Esophagus muscularis mucosa (tissue), 4 donors: Measurements from ENCODE around the gene SLCO1A2. TPM values are rescaled to one million over a fixed set of nuclear protein-coding genes. Genes with fewer than 3 reads are reported as not detected.

Experiments used
- DNase-seq: peaks from one replicate; pipeline ENCODE4 v3.0.0-alpha.2; 2017; ENCODE audit errors: extremely low spot score
- H3K27ac ChIP-seq, 4 donors: fragments of 200-600 bp; sonication (generic); replicated peaks in 1 of 4; 1 replicate in 3 of 4; 2 replicates in 1 of 4; pipeline ENCODE4 v1.5.1; 2016 to 2019; ENCODE audit warnings: mild to moderate bottlenecking in 1 of 4
- H3K27me3 ChIP-seq, 4 donors: fragments of 200-600 bp; sonication (generic); one replicate each; pipeline versions ENCODE4 v1.5.1 to v1.6.0; 2016 to 2019
- H3K36me3 ChIP-seq, 4 donors: fragments of 200-600 bp; sonication (generic); one replicate each; pipeline ENCODE4 v1.5.1; 2016 to 2019
- H3K4me1 ChIP-seq, 4 donors: fragments of 200-600 bp; sonication (generic); one replicate each; pipeline ENCODE4 v1.5.1; 2016 to 2019
- H3K4me3 ChIP-seq, 4 donors: fragments of 200-600 bp; sonication (generic); 1 replicate in 2 of 4; 2 replicates in 2 of 4; pipeline ENCODE4 v1.5.1; 2016 to 2019; ENCODE audit warnings: mild to moderate bottlenecking in 4 of 4, moderate library complexity in 1 of 4
- H3K9me3 ChIP-seq, 4 donors: fragments of 200-600 bp; sonication (generic); 1 replicate in 3 of 4; 2 replicates in 1 of 4; pipeline ENCODE4 v1.5.1; 2016 to 2019
- CTCF ChIP-seq, 3 experiments: fragments of 200-600 bp in 2 of 3; fragments of 450-650 bp in 1 of 3; sonication (generic) in 2 of 3; IDR thresholded peaks; one replicate each; pipeline ENCODE4 v1.5.1; 2017 to 2019; ENCODE audit warnings: antibody characterized with exemption in 3 of 3, mild to moderate bottlenecking in 2 of 3, moderate library complexity in 1 of 3
- EP300 ChIP-seq: sonication (generic); formaldehyde crosslinking; IDR thresholded peaks from one replicate; pipeline ENCODE4 v1.6.1; 2017; ENCODE audit warnings: antibody characterized with exemption
- POLR2A ChIP-seq: fragments of 450-650 bp; IDR thresholded peaks from one replicate; pipeline ENCODE4 v1.6.1; 2017; ENCODE audit warnings: antibody characterized with exemption, moderate library complexity, mild to moderate bottlenecking, low read depth
- POLR2AphosphoS5 ChIP-seq, 2 donors: sonication (generic); formaldehyde crosslinking; IDR thresholded peaks; one replicate each; pipeline ENCODE4 v1.6.1; 2017; ENCODE audit warnings: antibody characterized with exemption in 2 of 2
- WGBS: methylation state at CpG from one replicate; pipeline ENCODE4 v1.1.5; 2018; 5-methylcytosine and 5-hydroxymethylcytosine counted together
- intact Hi-C: fragments of 100-400 bp; cut with DNase I; formaldehyde crosslinking; loops from one replicate; pipeline ENCODE4 v1.15.1; 2023
- total RNA-seq, 4 donors: library from RNA; depleted of rRNA; stranded (reverse); fragments of >200 nt; gene quantifications; one replicate each; pipeline versions ENCODE4 v1.1.0 to v1.2.1, GENCODE V29; 2016

Gene SLCO1A2
- total RNA-seq, 4 donors from 2014 or later: 0.19 TPM; not detected in 3

GRCh38 chr12:21294176-21294575 lies 40.5 kb downstream of the SLCO1A2 start:
- intact Hi-C loops: loop anchor here (10.0 kb wide), 1 partner anchor 141 kb away; the partner anchor contains the start of gene PYROXD1
- TF ChIP-seq EP300 (no peak), CTCF (IDR thresholded peaks at IDR 0.05) (no peak), POLR2AphosphoS5 (IDR thresholded peaks at IDR 0.05) (no peak), POLR2A (no peak)

GRCh38 chr12:21292111-21292510 lies 42.6 kb downstream of the SLCO1A2 start:
- TF ChIP-seq EP300 (no peak), POLR2A (no peak), CTCF (IDR thresholded peaks at IDR 0.05) (no peak), POLR2AphosphoS5 (IDR thresholded peaks at IDR 0.05) (no peak)
- Histone ChIP-seq H3K36me3 (no peaks in the 10 kb centered on the region), H3K9me3 (no peaks in the 10 kb centered on the region), H3K27ac (no peak overlapping the region), H3K4me1 (no peaks in the 10 kb centered on the region), H3K27me3 (no peaks in the 10 kb centered on the region), H3K4me3 (no peak overlapping the region)
- no peak for DNase-seq
- 88% methylated on average over 2 of the region's 2 CpGs for WGBS
- intact Hi-C loops: loop anchor here (10.0 kb wide), 1 partner anchor 143 kb away; the partner anchor contains the start of gene PYROXD1

More at GRCh38 chr12:21294176-21294575, 40.5 kb downstream of the SLCO1A2 start:
- H3K27ac ChIP-seq: no peak overlapping the region
- no peak overlapping the region for H3K4me3 ChIP-seq
- DNase-seq: no peak
- no peaks in the 10 kb centered on the region for H3K36me3 ChIP-seq
- no peaks in the 10 kb centered on the region for H3K9me3 ChIP-seq
- WGBS: 80% methylated on average over 1 of the region's 1 CpG
- H3K27me3 ChIP-seq: no peaks in the 10 kb centered on the region
- H3K4me1 ChIP-seq: no peaks in the 10 kb centered on the region

GRCh38 chr12:21289698-21290097 lies 45.0 kb downstream of the SLCO1A2 start:
- DNase-seq: no peak
- no peaks in the 10 kb centered on the region for H3K4me1 ChIP-seq
- H3K36me3 ChIP-seq: no peaks in the 10 kb centered on the region
- H3K4me3 ChIP-seq: no peak overlapping the region
- no peak for TF ChIP-seq POLR2AphosphoS5 (IDR thresholded peaks at IDR 0.05)
- no peak for TF ChIP-seq CTCF (IDR thresholded peaks at IDR 0.05)
- no peak for TF ChIP-seq EP300
- no peak for TF ChIP-seq POLR2A
- intact Hi-C loops: loop anchor here (10.0 kb wide), 1 partner anchor 145 kb away; the partner anchor contains the start of gene PYROXD1
- no peaks in the 10 kb centered on the region for H3K27me3 ChIP-seq
- no peak overlapping the region for H3K27ac ChIP-seq
- H3K9me3 ChIP-seq: no peaks in the 10 kb centered on the region
- WGBS: 80% methylated on average over 4 of the region's 4 CpGs

GRCh38 chr12:21276826-21277225 lies 57.9 kb downstream of the SLCO1A2 start:
- H3K27me3 ChIP-seq: peaks cover 0 to 4% (median 0%) of the 10 kb centered on the region in 4 donors
- no peak for DNase-seq
- WGBS: 80% methylated on average over 1 of the region's 2 CpGs
- no peak for TF ChIP-seq EP300
- no peak for TF ChIP-seq POLR2AphosphoS5 (IDR thresholded peaks at IDR 0.05)
- no peak for TF ChIP-seq CTCF (IDR thresholded peaks at IDR 0.05)
- no peak for TF ChIP-seq POLR2A
- H3K4me1 ChIP-seq: no peaks in the 10 kb centered on the region
- no peak overlapping the region for H3K4me3 ChIP-seq
- intact Hi-C loops: no loop called here
- H3K36me3 ChIP-seq: no peaks in the 10 kb centered on the region
- no peaks in the 10 kb centered on the region for H3K9me3 ChIP-seq
- no peak overlapping the region for H3K27ac ChIP-seq

GRCh38 chr12:21265932-21266331 lies 68.8 kb downstream of the SLCO1A2 start:
- Histone ChIP-seq H3K4me1 (no peaks in the 10 kb centered on the region), H3K9me3 (peaks cover 0 to 11% (median 3%) of the 10 kb centered on the region in 4 donors), H3K27me3 (no peaks in the 10 kb centered on the region), H3K4me3 (no peak overlapping the region), H3K27ac (no peak overlapping the region), H3K36me3 (no peaks in the 10 kb centered on the region)
- DNase-seq: no peak
- intact Hi-C loops: no loop called here
- WGBS: 49% methylated on average over 4 of the region's 4 CpGs
- TF ChIP-seq CTCF (IDR thresholded peaks at IDR 0.05) (no peak), POLR2AphosphoS5 (IDR thresholded peaks at IDR 0.05) (no peak), POLR2A (no peak), EP300 (no peak)
